ENCODE results near the gene LRRC53.

The LRRC53 gene

DNA sequence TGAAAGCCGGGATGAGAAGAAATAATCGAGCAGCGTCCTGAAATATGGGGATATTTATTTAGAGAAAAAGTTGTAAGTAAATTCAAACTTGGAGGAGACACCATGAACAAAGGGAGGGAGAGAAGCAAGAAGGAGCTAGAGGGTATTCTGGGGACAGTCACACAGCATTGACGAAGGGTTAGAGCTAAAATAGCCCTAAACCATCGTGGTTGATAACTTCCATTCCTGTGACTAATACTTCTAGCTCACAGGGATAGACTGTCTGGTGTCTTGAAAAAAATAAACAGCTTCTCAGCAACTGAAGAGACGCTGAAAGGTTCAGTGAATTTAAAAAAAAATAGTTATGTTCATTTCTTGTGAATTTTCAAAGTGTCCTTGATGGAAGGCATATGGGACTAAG is 86.7 kb downstream of the LRRC53 start:
- Histone ChIP-seq H3K27me3 (ENCODE audit: insufficient read depth, insufficient read length) (no peaks in the 10 kb centered on the region), H3K4me1 (ENCODE audit: insufficient read depth, insufficient read length) (no peaks in the 10 kb centered on the region), H3K4me3 (ENCODE audit: insufficient read length, low read depth) (no peak overlapping the region), H3K9ac (ENCODE audit: insufficient read length, low read depth) (no peak overlapping the region), H3K9me3 (ENCODE audit: insufficient read depth, low read length) (no peaks in the 10 kb centered on the region), H3K36me3 (ENCODE audit: insufficient read depth, insufficient read length, low read length) (no peaks in the 10 kb centered on the region)
- TF ChIP-seq ZNF274 (IDR thresholded peaks at IDR 0.05; ENCODE audit: low read depth, low read length) (no peak), YY1 (IDR thresholded peaks at IDR 0.05; ENCODE audit: insufficient read depth, insufficient read length) (no peak), SUZ12 (IDR thresholded peaks at IDR 0.05; ENCODE audit: extremely low read depth, insufficient read depth, insufficient read length) (no peak)
- DNase-seq (ENCODE audit: low read depth, low spot score): no peak

DNA sequence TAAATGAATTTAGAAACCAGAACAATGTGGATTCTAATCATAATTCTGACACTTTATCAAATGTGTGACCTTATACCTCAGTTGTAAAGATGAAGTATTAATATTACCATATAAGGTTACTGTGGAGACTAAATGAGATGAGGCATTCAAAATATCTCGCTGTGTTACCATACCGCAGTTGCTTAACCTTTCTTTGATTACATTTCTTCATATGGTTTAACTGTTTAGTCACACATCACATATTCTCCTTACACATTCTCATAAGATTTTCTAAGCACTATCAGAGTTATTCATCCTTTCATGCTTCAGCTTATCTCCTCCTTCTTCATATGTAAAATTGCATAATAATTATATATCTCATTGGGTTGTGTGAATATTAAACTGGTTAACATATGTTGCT is 88.9 kb downstream of the LRRC53 start:
- H3K4me3 ChIP-seq (ENCODE audit: insufficient read length, low read depth): no peak overlapping the region
- H3K27me3 ChIP-seq (ENCODE audit: insufficient read depth, insufficient read length): no peaks in the 10 kb centered on the region
- H3K4me1 ChIP-seq (ENCODE audit: insufficient read depth, insufficient read length): no peaks in the 10 kb centered on the region
- no peaks in the 10 kb centered on the region for H3K9me3 ChIP-seq (ENCODE audit: insufficient read depth, low read length)
- DNase-seq (ENCODE audit: low read depth, low spot score): no peak
- H3K9ac ChIP-seq (ENCODE audit: insufficient read length, low read depth): no peak overlapping the region
- no peak for TF ChIP-seq ZNF274 (IDR thresholded peaks at IDR 0.05; ENCODE audit: low read depth, low read length)
- no peak for TF ChIP-seq YY1 (IDR thresholded peaks at IDR 0.05; ENCODE audit: insufficient read depth, insufficient read length)
- no peak for TF ChIP-seq SUZ12 (IDR thresholded peaks at IDR 0.05; ENCODE audit: extremely low read depth, insufficient read depth, insufficient read length)
- H3K36me3 ChIP-seq (ENCODE audit: insufficient read depth, insufficient read length, low read length): no peaks in the 10 kb centered on the region

DNA sequence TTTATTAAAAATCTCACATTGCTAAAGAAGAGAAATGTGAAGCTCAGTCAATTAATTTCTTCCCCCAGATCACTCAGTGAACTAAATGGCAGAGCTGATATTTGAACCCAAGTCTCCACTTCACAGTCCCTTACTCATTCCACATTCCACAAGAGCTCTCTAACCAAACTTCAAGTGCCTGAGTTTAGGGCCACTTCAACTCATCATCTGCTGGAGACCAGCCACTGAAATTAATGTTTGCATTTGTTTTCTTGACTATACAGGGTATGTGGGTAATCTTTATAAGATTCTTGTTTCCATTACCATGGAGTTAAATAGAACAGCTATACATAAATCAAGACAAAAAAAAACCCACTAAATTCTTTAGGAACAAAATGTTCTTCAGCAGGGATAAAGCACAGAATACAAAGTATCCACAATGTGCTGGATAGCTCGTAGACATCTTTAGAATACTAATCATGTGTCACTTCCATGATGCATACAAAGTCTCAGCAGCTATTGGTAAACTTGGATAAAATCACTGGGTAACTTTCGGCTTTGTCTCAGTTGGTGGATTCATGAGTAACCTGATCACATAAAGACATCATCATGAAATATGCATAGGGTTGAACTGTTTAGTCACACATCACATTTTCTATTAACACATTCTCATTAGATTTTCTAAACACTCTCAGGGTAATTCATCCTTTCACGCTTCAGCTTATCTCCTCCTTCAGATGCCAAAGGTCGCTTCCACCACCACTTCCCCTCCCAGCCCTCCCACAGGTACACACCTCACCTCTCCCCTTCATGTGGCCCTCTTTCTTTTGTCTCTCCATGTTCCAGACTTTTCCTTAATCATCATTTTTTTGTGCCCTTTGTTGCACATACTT is 89.8 kb downstream of the LRRC53 start:
- Histone ChIP-seq H3K4me1 (ENCODE audit: insufficient read depth, insufficient read length) (no peaks in the 10 kb centered on the region), H3K9ac (ENCODE audit: insufficient read length, low read depth) (no peak overlapping the region), H3K4me3 (ENCODE audit: insufficient read length, low read depth) (no peak overlapping the region), H3K9me3 (ENCODE audit: insufficient read depth, low read length) (no peaks in the 10 kb centered on the region), H3K36me3 (ENCODE audit: insufficient read depth, insufficient read length, low read length) (no peaks in the 10 kb centered on the region), H3K27me3 (ENCODE audit: insufficient read depth, insufficient read length) (no peaks in the 10 kb centered on the region)
- no peak for TF ChIP-seq SUZ12 (IDR thresholded peaks at IDR 0.05; ENCODE audit: extremely low read depth, insufficient read depth, insufficient read length)
- no peak for TF ChIP-seq ZNF274 (IDR thresholded peaks at IDR 0.05; ENCODE audit: low read depth, low read length)
- TF ChIP-seq YY1 (IDR thresholded peaks at IDR 0.05; ENCODE audit: insufficient read depth, insufficient read length): no peak
- DNase-seq (ENCODE audit: low read depth, low spot score): no peak

DNA sequence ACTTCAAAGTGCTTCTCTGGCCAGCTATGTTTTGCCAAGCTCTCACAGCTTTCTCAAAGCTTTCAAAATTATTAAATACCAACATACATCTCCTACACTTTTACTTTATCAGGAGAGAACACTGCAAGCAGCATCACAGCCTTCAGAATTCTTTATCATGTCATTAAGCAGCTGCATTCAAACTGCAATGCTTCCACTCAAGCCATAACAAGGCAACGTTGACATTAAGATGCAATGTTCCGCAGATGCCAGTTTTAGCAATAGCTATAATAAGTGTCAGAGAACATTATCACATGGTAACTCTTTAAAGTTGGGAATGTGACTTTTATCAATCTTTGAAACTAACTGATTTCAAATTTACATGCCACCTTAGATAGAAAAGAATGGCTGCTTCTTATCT is 91.9 kb downstream of the LRRC53 start:
- TF ChIP-seq ZNF274 (IDR thresholded peaks at IDR 0.05; ENCODE audit: low read depth, low read length) (no peak), SUZ12 (IDR thresholded peaks at IDR 0.05; ENCODE audit: extremely low read depth, insufficient read depth, insufficient read length) (no peak), YY1 (IDR thresholded peaks at IDR 0.05; ENCODE audit: insufficient read depth, insufficient read length) (no peak)

More for the DNA sequence above, 91.9 kb downstream of the LRRC53 start:
- no peak for DNase-seq (ENCODE audit: low read depth, low spot score)
- Histone ChIP-seq H3K4me1 (ENCODE audit: insufficient read depth, insufficient read length) (no peaks in the 10 kb centered on the region), H3K9ac (ENCODE audit: insufficient read length, low read depth) (no peak overlapping the region), H3K9me3 (ENCODE audit: insufficient read depth, low read length) (no peaks in the 10 kb centered on the region), H3K4me3 (ENCODE audit: insufficient read length, low read depth) (no peak overlapping the region), H3K27me3 (ENCODE audit: insufficient read depth, insufficient read length) (no peaks in the 10 kb centered on the region), H3K36me3 (ENCODE audit: insufficient read depth, insufficient read length, low read length) (no peaks in the 10 kb centered on the region)

All from NT2/D1 (cell line).